22Rv1 (cell line): ENCODE data around the gene SPRYD7.

Experiments used
- ZFX ChIP-seq: fragments of 450-650 bp; IDR thresholded peaks from 2 replicates; pipeline ENCODE4 v1.6.1; 2017; ENCODE audit warnings: antibody characterized with exemption, borderline replicate concordance
- TF ChIP-seq, protein P1 (sequence below): fragments of 450-650 bp; IDR thresholded peaks from 2 replicates; pipeline ENCODE4 v1.5.1; 2017; ENCODE audit warnings: mild to moderate bottlenecking

DNA sequence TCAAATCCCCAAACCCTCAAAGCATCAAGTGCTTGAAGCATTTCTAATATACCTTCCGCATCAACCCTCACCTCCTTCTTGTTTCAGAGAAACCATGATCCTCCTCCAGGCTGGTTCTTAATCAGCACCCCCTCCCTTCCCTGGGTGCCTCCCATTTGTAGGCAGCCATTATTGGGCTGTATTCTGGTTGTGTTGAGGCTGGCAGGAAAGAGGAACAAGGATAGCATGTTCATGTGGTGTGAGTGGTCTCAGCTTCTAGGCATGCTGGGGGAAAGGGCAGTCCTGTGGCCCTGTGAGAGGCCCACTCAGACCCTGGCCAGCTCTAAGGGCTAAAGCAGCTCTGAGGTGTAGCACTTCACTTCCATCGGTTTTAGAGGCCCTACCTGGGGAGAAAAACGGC is 41.9 kb upstream of the SPRYD7 start:
- TF ChIP-seq, protein P1, sequence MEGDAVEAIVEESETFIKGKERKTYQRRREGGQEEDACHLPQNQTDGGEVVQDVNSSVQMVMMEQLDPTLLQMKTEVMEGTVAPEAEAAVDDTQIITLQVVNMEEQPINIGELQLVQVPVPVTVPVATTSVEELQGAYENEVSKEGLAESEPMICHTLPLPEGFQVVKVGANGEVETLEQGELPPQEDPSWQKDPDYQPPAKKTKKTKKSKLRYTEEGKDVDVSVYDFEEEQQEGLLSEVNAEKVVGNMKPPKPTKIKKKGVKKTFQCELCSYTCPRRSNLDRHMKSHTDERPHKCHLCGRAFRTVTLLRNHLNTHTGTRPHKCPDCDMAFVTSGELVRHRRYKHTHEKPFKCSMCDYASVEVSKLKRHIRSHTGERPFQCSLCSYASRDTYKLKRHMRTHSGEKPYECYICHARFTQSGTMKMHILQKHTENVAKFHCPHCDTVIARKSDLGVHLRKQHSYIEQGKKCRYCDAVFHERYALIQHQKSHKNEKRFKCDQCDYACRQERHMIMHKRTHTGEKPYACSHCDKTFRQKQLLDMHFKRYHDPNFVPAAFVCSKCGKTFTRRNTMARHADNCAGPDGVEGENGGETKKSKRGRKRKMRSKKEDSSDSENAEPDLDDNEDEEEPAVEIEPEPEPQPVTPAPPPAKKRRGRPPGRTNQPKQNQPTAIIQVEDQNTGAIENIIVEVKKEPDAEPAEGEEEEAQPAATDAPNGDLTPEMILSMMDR, result no peak
- TF ChIP-seq ZFX, result no peak
